Neural cell (in vitro differentiated cells): ENCODE data around the gene CASTOR2.
"Not testable (repeated sequence)": the region's sequence is repeated elsewhere in the genome, so short reads cannot be mapped to it uniquely, and the experiment has no call there.

Experiments used
- CTCF ChIP-seq: fragments of 450-650 bp; IDR thresholded peaks from 2 replicates; pipeline ENCODE4 v1.5.1; 2014; ENCODE audit warnings: antibody characterized with exemption, mild to moderate bottlenecking, moderate library complexity; ENCODE audit not compliant: poor library complexity, severe bottlenecking
- EP300 ChIP-seq: fragments of 450-650 bp; conservative IDR thresholded peaks from 2 replicates; pipeline ENCODE4 v1.6.1; 2014; ENCODE audit warnings: antibody characterized with exemption, mild to moderate bottlenecking, moderate library complexity; ENCODE audit not compliant: poor library complexity, severe bottlenecking
- EZH2 ChIP-seq: fragments of 200-600, 300-800 bp; shearing (Covaris generic), sonication (generic); IDR thresholded peaks from 2 replicates; pipeline ENCODE4 v1.6.1; 2014; ENCODE audit warnings: antibody characterized with exemption, low read length, borderline replicate concordance, mild to moderate bottlenecking; ENCODE audit not compliant: insufficient read depth, poor library complexity, severe bottlenecking
- MXI1 ChIP-seq: fragments of 450-650 bp; conservative IDR thresholded peaks from 2 replicates; pipeline ENCODE4 v1.6.1; 2014; ENCODE audit warnings: antibody characterized with exemption, mild to moderate bottlenecking; ENCODE audit not compliant: poor library complexity, severe bottlenecking
- POLR2AphosphoS5 ChIP-seq: IDR thresholded peaks from 2 replicates; pipeline ENCODE4 v1.6.1; 2012
- RAD21 ChIP-seq: fragments of 450-650 bp; conservative IDR thresholded peaks from 2 replicates; pipeline ENCODE4 v1.6.1; 2014; ENCODE audit warnings: antibody characterized with exemption, mild to moderate bottlenecking, moderate library complexity
- REST ChIP-seq: IDR thresholded peaks from 2 replicates; pipeline ENCODE4 v1.6.1; 2012; ENCODE audit warnings: borderline replicate concordance
- TAF1 ChIP-seq: IDR thresholded peaks from 2 replicates; pipeline ENCODE4 v1.6.1; 2012; ENCODE audit warnings: low read depth

DNA sequence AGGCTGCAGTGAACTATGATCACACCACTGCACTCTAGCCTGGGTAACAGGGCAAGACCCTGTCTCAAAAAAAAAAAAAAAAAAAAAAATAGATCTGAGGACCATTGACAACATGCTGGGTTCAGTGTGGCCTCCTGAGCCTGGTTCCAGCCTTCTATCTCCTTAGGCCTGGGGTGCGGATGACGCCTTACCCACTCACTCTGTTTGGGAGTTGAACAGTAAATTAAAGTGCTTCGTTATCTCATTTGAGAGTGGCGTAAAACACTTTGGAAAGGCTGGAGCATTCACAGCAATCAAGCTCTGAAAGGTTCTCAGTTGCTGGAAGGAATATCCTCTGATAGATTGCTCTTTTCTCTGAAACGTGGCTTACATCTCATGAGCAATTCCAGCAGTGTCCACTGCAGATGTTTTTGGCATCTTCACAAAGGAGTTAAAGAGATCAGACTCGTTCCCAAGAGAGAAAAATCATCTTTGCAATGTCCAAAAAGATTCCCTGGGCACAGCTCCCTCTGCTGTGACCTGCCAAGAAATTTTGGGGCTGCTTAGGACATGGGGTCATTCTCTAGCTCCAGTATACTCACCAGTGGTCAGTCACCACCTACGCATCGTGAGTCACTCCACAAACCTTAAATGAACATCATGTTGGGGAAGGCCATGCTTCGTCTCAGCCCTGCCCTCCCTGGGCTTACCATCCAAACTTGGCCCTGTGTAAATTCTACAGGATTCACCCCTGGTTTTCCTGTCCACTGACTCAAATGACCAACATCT lies 23.0 kb upstream of the CASTOR2 start:
- not testable (repeated sequence) for TF ChIP-seq CTCF, RAD21, REST, POLR2AphosphoS5, EP300, EZH2, MXI1, TAF1
